Choroid plexus epithelial cell (primary cell): Measurements from ENCODE around the gene TMTC2.

Experiments
- DNase-seq: peaks from one replicate; pipeline ENCODE4 v3.0.0-alpha.2; 2010; ENCODE audit warnings: low read depth
- H3K4me3 ChIP-seq: 2 replicates; pipeline ENCODE4 v1.5.1; 2011; ENCODE audit warnings: low read depth, mild to moderate bottlenecking, control low read depth, low read length, moderate library complexity
- TF ChIP-seq, protein P1 (sequence below): conservative IDR thresholded peaks from 2 replicates; pipeline ENCODE4 v1.5.1; 2011; ENCODE audit warnings: low read depth, mild to moderate bottlenecking, control low read depth, inconsistent platforms, low read length, moderate library complexity

The TMTC2 gene

DNA sequence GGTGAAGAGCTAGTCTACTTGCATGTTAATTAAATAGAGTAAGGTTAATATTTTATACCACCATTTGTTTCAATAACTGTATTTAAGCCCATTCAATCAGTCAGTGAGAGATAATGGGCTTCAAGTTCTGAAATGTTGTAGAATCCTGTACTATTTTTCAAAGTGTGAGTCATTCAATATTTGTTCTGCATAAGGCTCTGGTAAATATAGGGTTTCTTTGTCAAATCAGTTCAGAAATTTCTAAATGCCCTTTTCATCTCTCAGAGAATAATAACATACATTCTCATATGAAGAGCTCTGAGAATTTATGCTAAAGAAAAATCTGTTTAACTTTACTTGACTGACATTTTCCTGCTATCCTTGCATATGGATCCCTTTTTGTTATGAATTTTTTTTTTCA, 493.3 kb downstream of the TMTC2 start:
- DNase-seq = no peak
- TF ChIP-seq, protein P1, sequence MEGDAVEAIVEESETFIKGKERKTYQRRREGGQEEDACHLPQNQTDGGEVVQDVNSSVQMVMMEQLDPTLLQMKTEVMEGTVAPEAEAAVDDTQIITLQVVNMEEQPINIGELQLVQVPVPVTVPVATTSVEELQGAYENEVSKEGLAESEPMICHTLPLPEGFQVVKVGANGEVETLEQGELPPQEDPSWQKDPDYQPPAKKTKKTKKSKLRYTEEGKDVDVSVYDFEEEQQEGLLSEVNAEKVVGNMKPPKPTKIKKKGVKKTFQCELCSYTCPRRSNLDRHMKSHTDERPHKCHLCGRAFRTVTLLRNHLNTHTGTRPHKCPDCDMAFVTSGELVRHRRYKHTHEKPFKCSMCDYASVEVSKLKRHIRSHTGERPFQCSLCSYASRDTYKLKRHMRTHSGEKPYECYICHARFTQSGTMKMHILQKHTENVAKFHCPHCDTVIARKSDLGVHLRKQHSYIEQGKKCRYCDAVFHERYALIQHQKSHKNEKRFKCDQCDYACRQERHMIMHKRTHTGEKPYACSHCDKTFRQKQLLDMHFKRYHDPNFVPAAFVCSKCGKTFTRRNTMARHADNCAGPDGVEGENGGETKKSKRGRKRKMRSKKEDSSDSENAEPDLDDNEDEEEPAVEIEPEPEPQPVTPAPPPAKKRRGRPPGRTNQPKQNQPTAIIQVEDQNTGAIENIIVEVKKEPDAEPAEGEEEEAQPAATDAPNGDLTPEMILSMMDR = no peak
- H3K4me3 ChIP-seq = no peak overlapping the region

DNA sequence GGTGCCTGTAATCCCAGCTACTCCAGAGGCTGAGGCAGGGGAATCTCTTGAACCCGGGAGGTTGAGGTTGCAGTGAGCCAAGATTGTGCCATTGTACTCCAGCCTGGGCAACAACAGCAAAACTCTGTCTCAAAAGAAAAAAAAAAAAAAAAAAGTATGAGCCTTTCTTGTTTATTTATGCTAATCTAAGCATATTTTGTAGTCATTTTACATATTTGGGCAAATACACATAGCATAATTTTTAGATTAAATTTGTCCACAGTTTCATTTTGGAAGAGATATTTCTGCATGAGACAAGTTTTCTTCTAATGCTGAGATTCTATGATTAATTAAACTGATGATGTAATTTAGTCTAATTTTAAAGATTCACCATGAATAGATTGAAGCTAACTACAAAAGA, 494.4 kb downstream of the TMTC2 start:
- TF ChIP-seq, protein P1 = no peak

DNA sequence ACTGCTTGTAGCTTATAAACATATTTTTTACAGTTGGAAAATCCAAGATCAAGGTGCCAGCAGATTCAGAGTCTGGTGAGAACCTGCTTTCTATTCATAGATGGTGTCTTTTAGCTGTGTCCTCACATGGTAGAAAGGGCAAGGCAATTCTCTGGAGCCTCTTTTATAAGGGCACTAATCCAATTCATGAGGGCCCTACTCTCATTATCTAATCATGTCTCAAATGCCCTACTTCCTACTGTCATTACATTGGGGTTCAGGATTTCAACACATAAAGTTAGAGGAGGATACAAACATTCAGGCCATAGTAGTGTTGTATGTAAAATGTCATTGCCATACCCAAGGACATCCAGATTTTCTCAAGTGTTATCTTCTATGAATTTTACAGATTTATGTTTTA, 496.4 kb downstream of the TMTC2 start:
- TF ChIP-seq, protein P1 = no peak
- H3K4me3 ChIP-seq = no peak overlapping the region
- DNase-seq = no peak

More for the DNA sequence above, 494.4 kb downstream of the TMTC2 start:
- no peak for DNase-seq
- no peak overlapping the region for H3K4me3 ChIP-seq
